ENCODE measurements around the gene ANKRD36C.
"Not testable (repeated sequence)": the region's sequence is repeated elsewhere in the genome, so short reads cannot be mapped to it uniquely, and the experiment has no call there.

Gene ANKRD36C

GRCh38 chr2:95788642-95789041 lies 203.0 kb downstream of the ANKRD36C start:
- not testable (repeated sequence) for H3K36me3 ChIP-seq (ENCODE audit: insufficient read depth, low read depth, low read length); H3K9me3 ChIP-seq (ENCODE audit: insufficient read depth, low read depth, low read length); H3K4me1 ChIP-seq (ENCODE audit: insufficient read depth, low read length); H3K27ac ChIP-seq (ENCODE audit: low read length); H3K27me3 ChIP-seq (ENCODE audit: insufficient read depth, low read length); H3K4me3 ChIP-seq (ENCODE audit: low read length); H3K9ac ChIP-seq (ENCODE audit: low read depth, low read length)
